HT-29 (cell line): ENCODE results near the gene PKNOX2. TPM values are rescaled to one million over a fixed set of nuclear protein-coding genes. Genes with fewer than 3 reads are reported as not detected.

Experiments
- DNase-seq: peaks from one replicate; pipeline ENCODE4 v3.0.0-alpha.2; 2015; ENCODE audit warnings: low spot score
- total RNA-seq: library from RNA; depleted of rRNA; stranded (reverse); fragments of >200 nt; shearing (Covaris generic); gene quantifications from 2 replicates; pipeline ENCODE4 v1.2.3, GENCODE V29; 2014

The PKNOX2 gene
- total RNA-seq, 1 experiment from 2014 or later: not detected

- no peak for DNase-seq
These were observed 117.5 kb downstream of the PKNOX2 start for GRCh38 chr11:125281831-125282595.

- DNase-seq: no peak
These were observed 118.0 kb downstream of the PKNOX2 start for GRCh38 chr11:125282596-125282914.

GRCh38 chr11:125284245-125284850 lies 119.8 kb downstream of the PKNOX2 start:
- no peak for DNase-seq

GRCh38 chr11:125285844-125286243 lies 121.3 kb downstream of the PKNOX2 start:
- DNase-seq: no peak

GRCh38 chr11:125286486-125286885 lies 121.9 kb downstream of the PKNOX2 start:
- no peak for DNase-seq

GRCh38 chr11:125287491-125288210 lies 123.1 kb downstream of the PKNOX2 start:
- no peak for DNase-seq

- no peak for DNase-seq
These were observed 125.0 kb downstream of the PKNOX2 start for GRCh38 chr11:125289419-125290098.

GRCh38 chr11:125290263-125290662 lies 125.7 kb downstream of the PKNOX2 start:
- DNase-seq: no peak

- no peak for DNase-seq
These were observed 127.5 kb downstream of the PKNOX2 start for GRCh38 chr11:125292100-125292499.

GRCh38 chr11:125293596-125293995 lies 129.0 kb downstream of the PKNOX2 start:
- no peak for DNase-seq

GRCh38 chr11:125295931-125296330 lies 131.4 kb downstream of the PKNOX2 start:
- DNase-seq: no peak

- no peak for DNase-seq
These were observed 132.9 kb downstream of the PKNOX2 start for GRCh38 chr11:125297346-125297915.

- no peak for DNase-seq
These were observed 134.6 kb downstream of the PKNOX2 start for GRCh38 chr11:125299061-125299615.

- no peak for DNase-seq
These were observed 135.3 kb downstream of the PKNOX2 start for GRCh38 chr11:125299821-125300220.

GRCh38 chr11:125300791-125301218 lies 136.3 kb downstream of the PKNOX2 start:
- no peak for DNase-seq

- no peak for DNase-seq
These were observed 136.8 kb downstream of the PKNOX2 start for GRCh38 chr11:125301346-125301745.

GRCh38 chr11:125303186-125303585 lies 138.6 kb downstream of the PKNOX2 start:
- DNase-seq: no peak

GRCh38 chr11:125303694-125304093 lies 139.1 kb downstream of the PKNOX2 start:
- DNase-seq: no peak

GRCh38 chr11:125304136-125304535 lies 139.6 kb downstream of the PKNOX2 start:
- DNase-seq: no peak

GRCh38 chr11:125304876-125305275 lies 140.3 kb downstream of the PKNOX2 start:
- DNase-seq: no peak

- no peak for DNase-seq
These were observed 140.8 kb downstream of the PKNOX2 start for GRCh38 chr11:125305345-125305744.
